Heart left ventricle (tissue), 16 donors: Measurements from ENCODE around the gene RPL29. TPM values are rescaled to one million over a fixed set of nuclear protein-coding genes. Genes with fewer than 3 reads are reported as not detected.

Source experiments
- ATAC-seq, 4 donors: fragments of 200-7000 bp; cut with Tn5 transposase; one replicate each; pipeline ENCODE4 v1.9.1; 2020 to 2022; ENCODE audit warnings: moderate library complexity in 4 of 4, mild to moderate bottlenecking in 3 of 4, moderate number of reproducible peaks in 1 of 4
- DNase-seq, 5 donors: peaks; one replicate each; pipeline ENCODE4 v3.0.0-alpha.2; 2020
- H3K27ac ChIP-seq, 12 donors: fragments of 200-600 bp; sonication (generic) in 4 of 12; one replicate each; pipeline versions ENCODE4 v1.5.0 to v1.8.0; 2016 to 2022; ENCODE audit warnings: mild to moderate bottlenecking in 2 of 12
- H3K27me3 ChIP-seq, 9 donors: fragments of 200-600 bp; sonication (generic) in 2 of 9; one replicate each; pipeline versions ENCODE4 v1.5.1 to v1.8.0; 2016 to 2022; ENCODE audit warnings: mild to moderate bottlenecking in 3 of 9
- H3K36me3 ChIP-seq, 9 donors: fragments of 200-600 bp; sonication (generic) in 2 of 9; one replicate each; pipeline versions ENCODE4 v1.5.0 to v1.8.0; 2018 to 2022; ENCODE audit warnings: mild to moderate bottlenecking in 2 of 9
- H3K4me1 ChIP-seq, 12 donors: fragments of 200-600 bp; sonication (generic) in 4 of 12; one replicate each; pipeline versions ENCODE4 v1.5.0 to v1.8.0; 2016 to 2022; ENCODE audit warnings: mild to moderate bottlenecking in 3 of 12
- H3K4me3 ChIP-seq, 12 donors: fragments of 200-600 bp; sonication (generic) in 4 of 12; one replicate each; pipeline versions ENCODE4 v1.5.0 to v1.8.0; 2017 to 2022; ENCODE audit warnings: mild to moderate bottlenecking in 9 of 12, moderate library complexity in 4 of 12
- H3K9me3 ChIP-seq, 12 donors: fragments of 200-600 bp; sonication (generic) in 4 of 12; one replicate each; pipeline versions ENCODE4 v1.5.0 to v1.8.0; 2016 to 2022; ENCODE audit warnings: mild to moderate bottlenecking in 1 of 12
- CTCF ChIP-seq, 12 donors: fragments of 200-600 bp; sonication (generic) in 4 of 12; IDR thresholded peaks; one replicate each; pipeline versions ENCODE4 v1.5.0 to v1.8.0; 2018 to 2022; ENCODE audit warnings: antibody characterized with exemption in 12 of 12, mild to moderate bottlenecking in 5 of 12
- POLR2A ChIP-seq, 2 donors: fragments of 450-650 bp; IDR thresholded peaks; one replicate each; pipeline ENCODE4 v1.6.1; 2017; ENCODE audit warnings: antibody characterized with exemption in 2 of 2, mild to moderate bottlenecking in 2 of 2, moderate library complexity in 2 of 2
- WGBS, 4 donors: extraction: QIAGEN DNeasy Blood & Tissue Kit in 2 of 4; methylation state at CpG; one replicate each; pipeline versions ENCODE4 v1.1.5 to v1.1.7; 2013 to 2018; 5-methylcytosine and 5-hydroxymethylcytosine counted together
- intact Hi-C, 10 donors: fragments of 100-400 bp; cut with DNase I; formaldehyde crosslinking; loops; one replicate each; pipeline versions ENCODE4 v1.11.1 to v1.14.2; 2022
- polyA plus RNA-seq, 2 donors: library from polyadenylated mRNA; stranded (reverse); fragments of 200-250 nt; gene quantifications; one replicate each; pipeline ENCODE4 v1.2.3, GENCODE V29; 2013
- total RNA-seq, 9 donors: library from RNA; depleted of rRNA in 2 of 9; stranded (reverse); fragments of >200 nt in 2 of 9; fragmentation: NEBNext Ultra II Directional in 3 of 9; extraction: Animal tissue kit (Norgen Biotek cat#: 25700) in 3 of 9; gene quantifications; one replicate each; pipeline versions ENCODE4 v1.1.0 to v1.2.4, GENCODE V29; 2016 to 2023
- donor health status: ischemic (EF 13 %, LVEDD 7.1; RV severe dilation, severe dysfunction).
- donor health status: healthy with polysubstance abuse.
- donor health status: DM: no; HTN: yes; CAD: no.
- donor health status: DM: no; HTN: no; CAD: no.
- donor health status: ischemic (EF 25% LVEDD 6.9; RV normal size, moderate dysfunction).
- donor health status: ischemic (EF 25% LVEDD 5.7; RV mildly dilated, moderate dysfunction).
- donor health status: healthy.
- donor health status: DM: yes; HTN: yes; CAD: no.
- donor health status: ischemic (EF 35%, LVEDD 5.7; RV mildly dilated, moderate dysfunction).
- donor health status: nonischemic (EF 11% LVEDD 7.7; RV severe dilation, severe dysfunction).
- donor health status: DM: yes; HTN: yes; CAD: no.
- donor health status: PGD.
- donor health status: ischemic (EF 29% LVEDD 5.4; RV normal size, mild dysfunction).
- donor health status: nonischemic (EF 23%, LVEDD 6.1; RV moderate dilation, normal function).

Gene RPL29
- total and polyA plus RNA-seq, 11 donors: 515 to 1,405 (median 731) TPM

- Histone ChIP-seq H3K4me1 (peaks cover 9 to 43% (median 30%) of the 10 kb centered on the region in 12 donors), H3K27me3 (no peaks in the 10 kb centered on the region), H3K9me3 (no peaks in the 10 kb centered on the region), H3K36me3 (peaks cover 0 to 4% (median 0%) of the 10 kb centered on the region in 9 donors), H3K4me3 (no peak overlapping the region), H3K27ac (peak overlapping the region in 2 of 12 donors; percentile 49 to 95)
- ATAC-seq (no peak), DNase-seq (no peak)
- intact Hi-C loops: loop anchor here in 1 of 10 donors (5.0 kb wide), 1 partner anchor 35 kb away; the partner anchor contains the start of genes PARP3 and RRP9
- WGBS, 4 donors: 85 to 91% (median 88%) methylated on average over 8 to 9 of the region's 9 CpGs
- TF ChIP-seq POLR2A (IDR thresholded peaks at IDR 0.05) (no peak), CTCF (IDR thresholded peaks at IDR 0.05) (no peak)
Observed at GRCh38 chr3:51977446-51978142, 18.1 kb downstream of the RPL29 start.

GRCh38 chr3:51975852-51976549, 19.7 kb downstream of the RPL29 start:
- Histone ChIP-seq H3K4me3 (peak overlapping the region in 10 of 12 donors; percentile 65 to 87 (median 71)), H3K27ac (peak overlapping the region in 10 of 12 donors; percentile 49 to 98 (median 96)), H3K27me3 (no peaks in the 10 kb centered on the region), H3K36me3 (peaks cover 0 to 6% (median 0%) of the 10 kb centered on the region in 9 donors), H3K9me3 (no peaks in the 10 kb centered on the region), H3K4me1 (peaks cover 5 to 43% (median 23%) of the 10 kb centered on the region in 12 donors)
- intact Hi-C loops: loop anchor here in 5 of 10 donors (2.0 to 5.0 kb wide), 2 partner anchors 33 to 34 kb away; partner anchors contain the start of genes PARP3 (in 5 of the 5) and RRP9 (in 1 of the 5)
- WGBS, 4 donors: 38 to 47% (median 41%) methylated on average over 43 to 46 of the region's 46 CpGs
- no peak for TF ChIP-seq POLR2A (IDR thresholded peaks at IDR 0.05)
- TF ChIP-seq CTCF (IDR thresholded peaks at IDR 0.05): peak in 4 of 12 donors; percentile 8 to 32 (median 18)
- DNase-seq: peak; percentile 71 to 82 (median 79)
- ATAC-seq: peak in 1 of 4 donors; percentile 7

- intact Hi-C loops: loop anchor here in 8 of 10 donors (1.0 to 5.0 kb wide), 3 partner anchors 32 to 33 kb away; partner anchors contain the start of genes PARP3 (in 8 of the 8) and RRP9 (in 1 of the 8)
- TF ChIP-seq CTCF (IDR thresholded peaks at IDR 0.05): peak in 1 of 12 donors; percentile 11
- TF ChIP-seq POLR2A (IDR thresholded peaks at IDR 0.05): peak; percentile 33 to 61
Observed at GRCh38 chr3:51974963-51975851, 20.5 kb downstream of the RPL29 start, which contains the start of gene ABHD14A. TSS of gene ABHD14A (plus strand) at chr3:51975064. CDS start at chr3:51975136, 72 bp downstream.

More at GRCh38 chr3:51974963-51975851, 20.5 kb downstream of the RPL29 start, which contains the start of gene ABHD14A:
- Histone ChIP-seq H3K4me3 (peak within 1 kb of the TSS; percentile 47 to 87 (median 70)), H3K36me3 (peaks cover 0 to 10% (median 0%) of the 10 kb centered on the region in 9 donors), H3K9me3 (no peaks in the 10 kb centered on the region), H3K4me1 (peaks cover 5 to 50% (median 23%) of the 10 kb centered on the region in 12 donors), H3K27ac (peak within 1 kb of the TSS; percentile 89 to 98 (median 96)), H3K27me3 (no peaks in the 10 kb centered on the region)
- DNase-seq: peak; percentile 57 to 90 (median 78)
- peak; percentile 45 to 80 (median 76) for ATAC-seq
- 0 to 3% (median 1%) methylated on average over 16 to 63 of the region's 63 CpGs for WGBS, 4 donors
